ENCODE results near the gene DNAJB5. TPM values are rescaled to one million over a fixed set of nuclear protein-coding genes. Genes with fewer than 3 reads are reported as not detected.

DNAJB5 gene
- total RNA-seq, 1 donor from 2014 or later = 70.0 TPM

DNA sequence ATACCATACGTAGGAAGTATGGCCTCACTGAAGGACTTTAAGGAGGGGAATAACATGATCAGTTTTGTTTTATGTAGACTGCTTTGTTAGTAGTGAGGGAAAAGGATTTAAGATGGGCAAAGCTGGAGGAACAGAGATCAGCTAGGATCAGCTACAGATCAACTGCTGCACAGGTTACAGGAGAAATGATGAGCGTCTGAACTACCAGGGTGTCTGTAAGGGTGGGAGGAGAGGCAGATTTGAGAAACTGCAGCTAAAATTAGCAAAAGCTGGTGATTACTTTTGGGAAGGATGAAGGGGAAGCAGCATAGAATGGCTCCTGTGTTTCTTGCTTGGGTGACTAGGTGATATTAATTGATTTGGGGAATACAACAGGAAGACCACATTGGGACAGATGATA lies 43.6 kb downstream of the DNAJB5 start:
- Histone ChIP-seq H3K4me1 (peaks cover 17% of the 10 kb centered on the region), H3K27me3 (ENCODE audit: low read depth) (no peaks in the 10 kb centered on the region), H3K36me3 (peaks cover 27% of the 10 kb centered on the region), H3K27ac (replicated peaks) (no peak overlapping the region), H3K4me3 (no peak overlapping the region), H3K9me3 (replicated peaks) (no peaks in the 10 kb centered on the region)
- intact Hi-C loops (cut with micrococcal nuclease) = loop anchor here (10.0 kb wide), 1 partner anchor 58 kb away; no protein-coding TSS in a partner anchor
- no peak for DNase-seq
- TF ChIP-seq, protein P1, sequence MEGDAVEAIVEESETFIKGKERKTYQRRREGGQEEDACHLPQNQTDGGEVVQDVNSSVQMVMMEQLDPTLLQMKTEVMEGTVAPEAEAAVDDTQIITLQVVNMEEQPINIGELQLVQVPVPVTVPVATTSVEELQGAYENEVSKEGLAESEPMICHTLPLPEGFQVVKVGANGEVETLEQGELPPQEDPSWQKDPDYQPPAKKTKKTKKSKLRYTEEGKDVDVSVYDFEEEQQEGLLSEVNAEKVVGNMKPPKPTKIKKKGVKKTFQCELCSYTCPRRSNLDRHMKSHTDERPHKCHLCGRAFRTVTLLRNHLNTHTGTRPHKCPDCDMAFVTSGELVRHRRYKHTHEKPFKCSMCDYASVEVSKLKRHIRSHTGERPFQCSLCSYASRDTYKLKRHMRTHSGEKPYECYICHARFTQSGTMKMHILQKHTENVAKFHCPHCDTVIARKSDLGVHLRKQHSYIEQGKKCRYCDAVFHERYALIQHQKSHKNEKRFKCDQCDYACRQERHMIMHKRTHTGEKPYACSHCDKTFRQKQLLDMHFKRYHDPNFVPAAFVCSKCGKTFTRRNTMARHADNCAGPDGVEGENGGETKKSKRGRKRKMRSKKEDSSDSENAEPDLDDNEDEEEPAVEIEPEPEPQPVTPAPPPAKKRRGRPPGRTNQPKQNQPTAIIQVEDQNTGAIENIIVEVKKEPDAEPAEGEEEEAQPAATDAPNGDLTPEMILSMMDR (IDR thresholded peaks at IDR 0.05; ENCODE audit: borderline replicate concordance) = no peak

GRCh38 chr9:35035851-35036701 lies 46.5 kb downstream of the DNAJB5 start:
- Histone ChIP-seq H3K36me3 (peaks cover 38% of the 10 kb centered on the region), H3K27ac (replicated peaks) (peak overlapping the region; percentile 56), H3K27me3 (ENCODE audit: low read depth) (no peaks in the 10 kb centered on the region), H3K4me1 (peaks cover 9% of the 10 kb centered on the region), H3K9me3 (replicated peaks) (no peaks in the 10 kb centered on the region), H3K4me3 (peak overlapping the region; percentile 57)
- peak; percentile 71 for DNase-seq
- TF ChIP-seq, protein P1 (IDR thresholded peaks at IDR 0.05; ENCODE audit: borderline replicate concordance) = no peak
- intact Hi-C loops (cut with micrococcal nuclease) = loop anchor here (10.0 kb wide), 1 partner anchor 61 kb away; no protein-coding TSS in a partner anchor

- H3K4me1 ChIP-seq = no peaks in the 10 kb centered on the region
- intact Hi-C loops (cut with micrococcal nuclease) = no loop called here
- peaks cover 65% of the 10 kb centered on the region for H3K36me3 ChIP-seq
- TF ChIP-seq, protein P1 (IDR thresholded peaks at IDR 0.05; ENCODE audit: borderline replicate concordance) = no peak
- DNase-seq = no peak
- H3K27me3 ChIP-seq (ENCODE audit: low read depth) = no peaks in the 10 kb centered on the region
- H3K4me3 ChIP-seq = no peak overlapping the region
- H3K9me3 ChIP-seq (replicated peaks) = no peaks in the 10 kb centered on the region
- H3K27ac ChIP-seq (replicated peaks) = no peak overlapping the region
Measured at GRCh38 chr9:35042081-35042604, 52.6 kb downstream of the DNAJB5 start.

DNA sequence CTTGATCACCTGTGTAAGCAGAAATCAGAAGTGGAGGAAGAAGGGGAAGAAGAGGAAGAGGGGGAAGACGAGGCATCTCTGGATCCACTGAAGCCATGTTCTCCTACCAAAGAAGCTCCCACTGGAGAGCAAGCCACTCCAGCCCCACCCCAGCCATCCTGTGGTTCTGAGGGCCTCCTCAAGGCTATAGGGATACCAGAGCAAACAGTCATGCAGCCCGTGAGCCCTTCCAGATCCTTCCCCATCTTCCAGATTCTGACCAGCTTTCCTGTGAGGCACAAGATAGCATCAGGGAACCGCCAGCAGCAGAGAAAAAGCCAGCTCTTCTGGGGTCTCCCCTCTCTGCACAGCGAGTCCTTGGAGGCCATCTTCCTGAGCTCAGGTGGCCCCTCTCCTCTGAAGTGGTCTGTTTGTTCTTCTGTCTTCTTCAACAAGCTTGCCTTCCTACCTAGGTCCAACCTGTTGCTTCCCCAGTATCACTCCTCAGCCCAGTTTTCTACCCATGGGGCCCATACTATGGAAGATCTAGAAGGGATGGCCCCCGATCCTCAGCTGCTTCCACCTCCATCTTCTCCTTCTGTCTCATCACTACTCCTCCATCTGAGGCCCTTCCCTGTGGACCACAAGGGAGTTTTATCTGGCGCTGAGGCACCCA lies 53.5 kb downstream of the DNAJB5 start:
- intact Hi-C loops (cut with micrococcal nuclease) = no loop called here
- no peaks in the 10 kb centered on the region for H3K4me1 ChIP-seq

DNA sequence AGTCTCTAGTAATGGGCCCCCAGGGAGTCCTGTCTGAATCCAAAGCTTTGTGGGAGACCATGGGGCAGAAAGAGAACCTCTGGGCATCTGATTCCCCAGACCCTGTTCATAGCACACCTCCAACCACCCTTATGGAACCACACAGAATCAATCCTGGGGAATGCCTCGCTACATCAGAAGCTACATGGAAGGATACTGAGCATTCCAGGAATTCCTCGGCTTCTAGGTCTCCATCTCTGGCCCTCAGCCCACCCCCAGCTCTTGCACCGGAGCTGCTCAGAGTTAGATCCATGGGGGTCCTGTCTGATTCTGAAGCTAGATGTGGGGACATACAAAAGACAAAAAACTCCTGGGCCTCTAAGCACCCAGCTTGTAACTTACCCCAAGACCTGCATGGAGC lies 54.5 kb downstream of the DNAJB5 start:
- no peak overlapping the region for H3K4me3 ChIP-seq
- no peaks in the 10 kb centered on the region for H3K27me3 ChIP-seq (ENCODE audit: low read depth)
- intact Hi-C loops (cut with micrococcal nuclease) = no loop called here
- H3K9me3 ChIP-seq (replicated peaks) = no peaks in the 10 kb centered on the region
- TF ChIP-seq, protein P1 (IDR thresholded peaks at IDR 0.05; ENCODE audit: borderline replicate concordance) = no peak
- DNase-seq = no peak
- H3K36me3 ChIP-seq = peaks cover 78% of the 10 kb centered on the region
- no peaks in the 10 kb centered on the region for H3K4me1 ChIP-seq
- no peak overlapping the region for H3K27ac ChIP-seq (replicated peaks)

More for the DNA sequence above, 53.5 kb downstream of the DNAJB5 start:
- H3K27me3 ChIP-seq (ENCODE audit: low read depth) = no peaks in the 10 kb centered on the region
- H3K36me3 ChIP-seq = peaks cover 71% of the 10 kb centered on the region
- no peak overlapping the region for H3K27ac ChIP-seq (replicated peaks)
- no peak for DNase-seq
- no peaks in the 10 kb centered on the region for H3K9me3 ChIP-seq (replicated peaks)
- TF ChIP-seq, protein P1 (IDR thresholded peaks at IDR 0.05; ENCODE audit: borderline replicate concordance) = no peak
- H3K4me3 ChIP-seq = no peak overlapping the region

Other genes starting within 250 kb of the DNAJB5 start
- 0.11 TPM for gene PHF24, start 31.5 kb upstream of the DNAJB5 start, total RNA-seq
- 253 TPM for gene VCP, start 82.9 kb downstream of the DNAJB5 start, total RNA-seq
- gene FANCG, start 90.2 kb downstream of the DNAJB5 start, total RNA-seq = 5.6 TPM
- gene PIGO, start 106.8 kb downstream of the DNAJB5 start, total RNA-seq = 9.4 TPM
- 132 TPM for gene STOML2, start 113.4 kb downstream of the DNAJB5 start, total RNA-seq
- 17.0 TPM for gene ATOSB, start 126.1 kb downstream of the DNAJB5 start, total RNA-seq
- 21.6 TPM for gene UNC13B, start 172.3 kb downstream of the DNAJB5 start, total RNA-seq